GM10248 (cell line): ENCODE measurements around the gene ADGRF1.

ENCODE experiments used
- CTCF ChIA-PET: fragments of 300-600 bp; sonication (Branson Sonifier 250); formaldehyde crosslinking; extraction: SDS; loops from one replicate; lab custom pipeline; 2021; ENCODE audit warnings: antibody characterized with exemption; lab: Yijun Ruan, JAX
- POLR2A ChIA-PET: fragments of 350-650 bp; sonication (Branson Sonifier 250); formaldehyde crosslinking; extraction: SDS; loops from one replicate; lab custom pipeline; 2020; ENCODE audit warnings: antibody characterized with exemption; lab: Yijun Ruan, JAX
- DNase-seq: peaks from one replicate; pipeline ENCODE4 v3.0.0; 2012; ENCODE audit errors: extremely low spot score
- TF ChIP-seq, protein P1 (sequence below): IDR thresholded peaks from 2 replicates; pipeline ENCODE4 v1.5.1; 2012; ENCODE audit warnings: mild to moderate bottlenecking, low read depth; ENCODE audit errors: extremely low read depth, missing control alignments, control extremely low read depth

Gene ADGRF1

GRCh38 chr6:47005486-47005885 lies 36.6 kb downstream of the ADGRF1 start:
- POLR2A ChIA-PET, result no interaction called here

DNA sequence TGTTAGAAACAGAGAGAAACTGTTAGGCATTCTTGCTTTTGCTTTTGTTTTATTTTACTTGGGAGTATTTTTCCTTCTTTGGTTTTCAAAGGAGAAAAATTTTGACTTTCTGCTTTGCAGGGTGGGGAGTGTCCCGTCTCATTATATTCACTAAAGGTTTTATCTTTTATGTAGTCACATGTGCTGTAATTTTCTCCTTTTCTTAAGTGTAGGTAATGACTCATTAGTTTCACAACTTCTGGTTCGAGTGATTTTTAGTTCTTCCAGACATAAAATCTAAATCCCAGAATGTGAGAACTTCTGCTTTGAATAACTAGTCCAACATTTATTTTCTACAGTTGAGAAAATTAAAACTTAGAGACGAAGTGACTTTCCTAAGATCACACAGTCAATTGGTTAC lies 37.7 kb downstream of the ADGRF1 start:
- TF ChIP-seq, protein P1, sequence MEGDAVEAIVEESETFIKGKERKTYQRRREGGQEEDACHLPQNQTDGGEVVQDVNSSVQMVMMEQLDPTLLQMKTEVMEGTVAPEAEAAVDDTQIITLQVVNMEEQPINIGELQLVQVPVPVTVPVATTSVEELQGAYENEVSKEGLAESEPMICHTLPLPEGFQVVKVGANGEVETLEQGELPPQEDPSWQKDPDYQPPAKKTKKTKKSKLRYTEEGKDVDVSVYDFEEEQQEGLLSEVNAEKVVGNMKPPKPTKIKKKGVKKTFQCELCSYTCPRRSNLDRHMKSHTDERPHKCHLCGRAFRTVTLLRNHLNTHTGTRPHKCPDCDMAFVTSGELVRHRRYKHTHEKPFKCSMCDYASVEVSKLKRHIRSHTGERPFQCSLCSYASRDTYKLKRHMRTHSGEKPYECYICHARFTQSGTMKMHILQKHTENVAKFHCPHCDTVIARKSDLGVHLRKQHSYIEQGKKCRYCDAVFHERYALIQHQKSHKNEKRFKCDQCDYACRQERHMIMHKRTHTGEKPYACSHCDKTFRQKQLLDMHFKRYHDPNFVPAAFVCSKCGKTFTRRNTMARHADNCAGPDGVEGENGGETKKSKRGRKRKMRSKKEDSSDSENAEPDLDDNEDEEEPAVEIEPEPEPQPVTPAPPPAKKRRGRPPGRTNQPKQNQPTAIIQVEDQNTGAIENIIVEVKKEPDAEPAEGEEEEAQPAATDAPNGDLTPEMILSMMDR, result no peak
- no peak for DNase-seq
- CTCF ChIA-PET, result no interaction called here
- POLR2A ChIA-PET, result no interaction called here

More at GRCh38 chr6:47005486-47005885, 36.6 kb downstream of the ADGRF1 start:
- CTCF ChIA-PET, result interaction anchor here (1.3 kb wide), 1 partner anchor 19 kb away, joined by 3 read pairs; no protein-coding TSS in a partner anchor
- DNase-seq, result no peak
- TF ChIP-seq, protein P1, result no peak

DNA sequence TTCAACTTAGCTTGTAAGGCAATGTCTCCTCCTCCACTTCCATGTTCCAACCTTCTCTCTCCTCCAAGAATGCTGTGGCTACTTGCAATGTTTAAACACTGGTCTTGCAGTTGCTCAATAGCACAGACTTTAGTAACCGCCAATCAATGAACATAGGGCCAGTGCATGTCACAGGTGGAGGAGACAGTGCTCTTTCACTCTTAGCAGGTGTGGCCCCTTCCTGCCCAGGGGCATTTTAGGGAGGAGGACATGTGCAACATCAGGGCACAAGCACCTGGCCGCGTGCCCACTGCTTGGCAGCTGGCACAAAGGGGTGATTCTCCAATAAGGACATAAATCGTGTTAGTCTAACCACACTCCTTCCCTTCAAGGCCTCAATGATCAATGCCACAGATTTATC lies 41.3 kb downstream of the ADGRF1 start:
- ChIA-PET CTCF (no interaction called here), POLR2A (no interaction called here)
- no peak for DNase-seq
- TF ChIP-seq, protein P1, result no peak

GRCh38 chr6:46998436-46999017 lies 43.6 kb downstream of the ADGRF1 start:
- POLR2A ChIA-PET, result no interaction called here
- CTCF ChIA-PET, result no interaction called here
- TF ChIP-seq, protein P1, result no peak
- DNase-seq, result no peak

- TF ChIP-seq, protein P1, result no peak
- DNase-seq, result no peak
- ChIA-PET POLR2A (no interaction called here), CTCF (no interaction called here)
Measured at GRCh38 chr6:46997646-46998045, 44.5 kb downstream of the ADGRF1 start.

DNA sequence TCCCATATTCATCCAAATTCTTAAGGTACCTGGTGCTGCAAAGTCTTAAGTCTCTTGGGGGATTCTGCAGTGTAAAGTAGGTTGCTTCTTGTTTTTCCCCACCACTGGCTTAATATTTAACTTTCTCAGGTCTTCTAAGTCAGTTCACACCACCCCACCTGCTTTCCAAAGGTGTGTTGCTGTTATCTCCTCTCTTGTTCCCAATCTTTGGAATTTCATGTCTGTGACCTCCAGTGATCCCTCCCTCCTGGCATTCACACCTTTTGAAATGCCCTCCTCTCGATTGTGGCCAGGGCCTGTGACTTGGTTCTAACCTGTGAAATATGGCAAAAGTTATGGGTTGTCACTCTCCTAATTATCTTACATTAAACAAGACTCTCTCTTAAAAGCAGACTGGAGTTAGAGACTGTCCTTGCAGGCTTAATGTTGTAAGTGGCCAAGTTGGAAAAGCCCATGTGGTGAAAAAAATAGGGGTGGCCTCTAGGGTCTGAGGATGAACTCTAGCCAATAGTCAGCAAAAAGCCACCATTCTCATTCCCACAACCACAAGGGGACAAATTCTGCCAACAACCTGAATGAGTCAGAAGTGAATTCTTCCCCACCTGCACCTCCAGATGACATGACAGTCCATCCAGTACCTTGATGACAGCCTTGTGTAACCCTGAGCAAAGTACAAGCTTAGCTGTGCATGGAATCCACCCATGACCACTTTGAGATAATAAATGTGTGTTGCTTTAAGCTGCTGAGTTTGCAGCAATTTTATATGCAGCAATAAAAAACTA lies 45.1 kb downstream of the ADGRF1 start:
- CTCF ChIA-PET, result no interaction called here
- DNase-seq, result no peak
- POLR2A ChIA-PET, result no interaction called here

More for the DNA sequence above, 45.1 kb downstream of the ADGRF1 start:
- TF ChIP-seq, protein P1, result no peak
